NCI-H1436 (cell line): Measurements from ENCODE around the gene FRRS1L.

ENCODE experiments used
- DNase-seq: peaks from one replicate; lab custom pipeline; 2025; lab: John Stamatoyannopoulos, UW

FRRS1L gene

GRCh38 chr9:109176386-109176785, 9.3 kb upstream of the FRRS1L start:
- DNase-seq: no peak

DNA sequence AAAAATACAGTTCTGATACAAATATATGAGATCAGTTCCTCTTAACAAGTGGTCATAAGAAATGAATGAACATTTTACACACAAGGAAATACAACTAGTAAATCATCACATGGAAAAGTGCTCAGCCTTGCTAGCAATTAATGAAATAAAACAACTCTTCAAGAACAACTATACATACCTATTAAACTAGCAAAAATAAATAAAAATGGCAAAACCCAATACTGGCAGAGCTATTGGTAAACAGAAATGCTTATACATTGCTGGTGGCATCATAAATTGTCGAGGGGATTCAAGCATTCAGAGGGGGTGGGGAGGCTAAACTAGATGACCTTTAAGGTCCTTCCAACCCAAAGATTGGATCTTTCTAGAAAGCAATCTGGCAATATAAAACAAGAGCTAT, 5.9 kb upstream of the FRRS1L start:
- no peak for DNase-seq

DNA sequence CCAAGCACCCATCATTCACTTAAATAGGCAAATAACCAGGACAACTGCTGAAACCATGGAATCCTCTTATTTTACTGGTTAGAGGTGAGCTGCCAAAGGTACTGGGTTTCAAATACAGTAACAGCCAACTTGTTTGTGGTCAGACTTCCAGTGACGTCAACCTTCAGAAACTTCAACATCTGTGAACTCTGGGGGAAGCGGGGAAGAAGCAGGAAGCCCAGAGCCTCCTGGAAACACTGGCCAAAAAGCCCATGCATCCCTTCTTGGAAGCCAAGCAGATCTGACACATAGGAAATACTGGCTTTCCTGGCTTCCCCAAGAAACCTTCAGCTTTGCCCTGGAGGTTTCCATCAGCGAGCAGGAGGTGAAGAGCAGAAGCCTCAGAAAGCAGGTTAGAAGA, 4.9 kb upstream of the FRRS1L start:
- no peak for DNase-seq

GRCh38 chr9:109168170-109168569, 1.1 kb upstream of the FRRS1L start:
- no peak for DNase-seq

GRCh38 chr9:109167716-109168115, 667 bp upstream of the FRRS1L start:
- no peak for DNase-seq

GRCh38 chr9:109166171-109166770, 778 bp downstream of the FRRS1L start:
- DNase-seq: no peak

DNA sequence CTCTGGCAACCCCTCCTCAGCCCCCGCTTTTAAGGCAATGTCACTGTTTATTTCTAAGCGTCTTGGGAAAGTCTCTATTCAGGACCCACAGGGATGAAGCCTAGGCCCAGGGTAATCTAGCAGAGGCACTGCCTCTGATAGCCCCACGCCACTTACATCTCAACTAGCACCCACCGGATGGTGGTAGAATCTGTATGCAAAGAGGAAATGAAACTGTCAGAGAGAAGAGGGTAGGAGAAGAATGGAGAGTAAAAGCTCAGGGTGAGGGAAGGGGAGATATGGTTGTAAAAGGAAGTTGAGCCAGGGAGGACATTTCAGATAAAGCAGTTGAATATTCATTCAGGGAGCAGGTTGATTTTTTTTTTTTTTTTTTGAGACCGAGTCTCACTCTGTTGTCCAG, 3.0 kb downstream of the FRRS1L start:
- no peak for DNase-seq

DNA sequence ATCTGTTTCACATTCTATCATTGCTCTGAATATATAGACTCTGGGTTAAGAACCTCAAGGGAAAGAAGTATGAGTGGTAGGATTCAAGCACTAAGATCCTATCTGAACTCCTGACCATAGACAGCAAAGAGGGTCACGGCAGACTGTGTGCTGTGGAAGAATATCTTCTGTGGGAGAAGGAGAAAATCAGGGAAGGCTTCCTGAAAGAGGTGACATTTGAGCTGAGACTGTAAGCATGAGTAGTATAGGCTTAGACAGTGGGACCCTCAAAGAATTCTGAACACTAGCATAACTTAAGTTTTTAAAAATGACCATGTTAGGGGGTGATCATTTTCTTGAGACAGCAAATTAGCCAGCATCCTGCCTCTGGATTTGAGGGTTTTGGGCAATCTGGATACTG, 3.9 kb downstream of the FRRS1L start:
- no peak for DNase-seq

- no peak for DNase-seq
Observed at GRCh38 chr9:109162677-109163076, 4.4 kb downstream of the FRRS1L start.

GRCh38 chr9:109161471-109161870, 5.6 kb downstream of the FRRS1L start:
- no peak for DNase-seq

DNA sequence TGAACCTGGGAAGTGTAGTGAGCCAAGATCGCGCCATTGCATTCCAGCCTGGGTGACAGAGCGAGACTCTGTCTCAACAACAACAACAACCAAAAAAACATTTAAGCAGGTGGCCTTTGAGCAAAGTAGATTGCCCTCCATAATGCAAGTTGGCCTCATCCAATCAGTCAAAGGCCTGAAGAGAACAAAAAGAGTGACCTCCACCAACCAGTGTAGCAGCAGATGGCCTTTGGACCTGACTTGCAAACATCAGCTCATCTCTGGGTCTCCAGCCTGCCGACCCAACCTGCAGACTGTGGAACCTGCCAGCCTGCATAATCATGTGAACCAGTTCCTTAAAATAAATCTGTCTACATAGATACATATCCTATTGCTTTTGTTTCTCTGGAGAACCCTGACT, 7.5 kb downstream of the FRRS1L start:
- DNase-seq: no peak

- no peak for DNase-seq
Observed at GRCh38 chr9:109158651-109159050, 8.4 kb downstream of the FRRS1L start.

DNA sequence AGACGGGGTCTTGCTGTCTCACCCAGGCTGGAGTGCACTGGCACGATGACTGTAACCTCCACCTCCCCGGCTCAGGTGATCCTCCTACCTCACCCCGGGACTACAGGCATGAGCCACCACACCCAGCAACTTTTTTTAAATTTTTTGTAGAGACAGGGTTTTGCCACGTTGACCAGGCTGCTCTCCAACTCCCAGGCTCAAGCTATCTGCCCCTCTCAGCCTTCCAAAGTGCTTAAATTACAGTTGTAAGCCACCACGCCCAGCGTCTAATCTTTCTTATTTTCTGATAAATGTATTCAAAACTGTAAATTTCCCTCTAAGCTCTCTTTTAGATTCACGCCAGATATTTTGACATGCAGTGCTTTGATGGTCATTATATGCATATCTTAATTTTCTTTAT, 10.3 kb downstream of the FRRS1L start:
- no peak for DNase-seq

GRCh38 chr9:109150925-109151545, 16.0 kb downstream of the FRRS1L start:
- DNase-seq: no peak

DNA sequence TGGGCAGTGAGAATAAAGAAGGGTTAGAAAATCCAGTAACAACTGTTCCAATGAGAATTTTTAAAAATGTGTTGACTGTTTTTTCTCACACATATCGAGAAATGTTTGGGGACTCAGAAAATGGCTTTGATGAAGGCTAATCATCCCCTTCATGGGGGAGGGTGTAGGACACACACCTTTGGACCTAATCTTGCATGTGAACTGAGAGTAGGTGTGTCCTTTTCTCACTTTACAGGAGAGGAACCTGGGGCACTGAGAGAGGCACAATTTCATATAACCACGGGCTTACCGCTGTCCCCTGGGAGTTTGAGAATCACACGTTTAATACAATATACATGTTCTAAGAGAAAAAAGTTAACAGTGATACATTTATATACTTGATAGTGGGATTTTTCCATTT, 17.3 kb downstream of the FRRS1L start:
- no peak for DNase-seq

DNA sequence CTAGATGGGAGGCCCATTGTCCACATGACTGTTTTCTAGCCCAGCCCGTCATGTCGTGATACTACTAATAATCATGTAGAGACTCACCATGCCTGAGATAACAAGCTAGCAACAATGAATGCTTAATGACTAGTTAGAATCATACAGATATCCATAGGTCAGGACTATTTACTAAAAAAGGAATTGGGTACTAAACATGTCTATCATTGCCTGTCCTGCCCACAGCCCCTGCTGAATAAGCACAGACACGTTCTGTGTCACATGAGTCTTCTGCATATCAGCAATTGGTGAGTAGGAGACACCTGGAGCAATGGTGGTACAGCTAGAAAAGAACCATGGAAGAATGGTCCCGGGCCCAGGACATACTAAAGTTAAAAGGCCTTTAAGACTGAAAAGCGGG, 18.0 kb downstream of the FRRS1L start:
- no peak for DNase-seq

- no peak for DNase-seq
Observed at GRCh38 chr9:109145051-109145450, 22.0 kb downstream of the FRRS1L start.

DNA sequence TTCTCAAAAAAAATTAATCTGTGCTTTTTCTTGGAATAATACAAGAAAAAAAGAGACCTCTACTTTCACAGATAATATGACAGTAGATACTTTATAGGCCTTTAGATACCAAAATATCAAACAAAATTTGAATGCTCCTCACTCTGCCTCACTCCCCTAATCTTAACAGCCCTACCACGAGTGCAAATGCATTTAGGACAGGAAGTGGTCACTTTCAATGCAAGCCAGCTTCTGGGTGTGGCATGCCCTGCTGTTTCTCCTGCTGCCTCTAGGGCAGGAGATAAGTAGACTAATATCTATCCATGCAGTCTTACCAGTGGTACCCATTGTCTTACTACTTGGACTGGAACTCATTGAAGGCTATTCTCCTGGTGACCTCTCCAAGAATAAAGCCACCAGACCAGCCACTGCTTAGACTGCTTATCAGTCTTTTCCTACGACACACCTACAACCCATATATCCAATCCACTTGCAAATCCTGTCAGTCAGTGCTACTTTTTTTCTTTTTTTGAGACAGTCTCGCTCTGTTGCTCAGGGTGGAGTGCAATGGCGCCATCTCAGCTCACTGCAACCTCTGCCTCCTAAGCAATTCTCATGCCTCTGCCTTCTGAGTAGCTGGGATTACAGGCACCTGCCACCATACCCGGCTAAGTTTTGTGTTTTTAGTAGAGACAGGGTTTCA, 23.0 kb downstream of the FRRS1L start:
- DNase-seq: no peak

DNA sequence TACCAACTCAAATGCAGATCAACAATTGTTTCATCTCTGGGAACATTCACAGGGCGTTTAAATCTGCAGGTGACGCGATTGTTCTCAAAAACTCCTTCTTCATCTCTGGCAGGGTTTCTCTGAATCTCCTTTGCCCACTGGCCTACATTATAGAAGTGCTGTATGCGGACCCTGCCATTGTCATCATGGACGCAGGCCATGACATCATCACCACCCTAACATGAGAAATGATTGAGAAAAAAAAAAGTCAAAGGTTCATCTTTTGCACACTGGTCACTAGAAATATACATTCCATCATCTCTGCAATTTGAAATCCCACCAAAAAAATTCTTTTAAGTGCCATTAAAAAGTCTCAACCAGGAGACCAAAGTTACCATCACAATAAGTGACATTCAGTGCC, 25.7 kb downstream of the FRRS1L start:
- no peak for DNase-seq

DNA sequence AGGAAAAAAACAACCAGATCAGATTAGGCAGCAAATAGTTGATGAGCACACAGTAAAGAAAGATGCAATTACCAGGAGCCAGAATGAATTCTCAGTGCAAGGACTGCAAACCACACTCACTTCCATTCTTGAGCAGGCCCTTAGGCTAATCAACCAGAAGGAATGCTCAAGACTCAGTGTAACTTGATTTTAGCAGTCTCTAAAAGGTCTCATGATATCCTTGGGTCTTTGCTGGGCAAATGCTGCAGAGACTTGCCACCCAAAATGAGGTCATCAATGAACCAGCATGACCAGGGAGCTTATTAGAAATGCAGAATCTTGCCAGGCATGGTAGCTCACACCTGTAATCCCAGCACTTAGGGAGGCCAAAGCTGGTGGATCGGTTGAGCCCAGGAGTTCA, 27.2 kb downstream of the FRRS1L start:
- no peak for DNase-seq

GRCh38 chr9:109138421-109138820, 28.6 kb downstream of the FRRS1L start:
- DNase-seq: no peak

DNA sequence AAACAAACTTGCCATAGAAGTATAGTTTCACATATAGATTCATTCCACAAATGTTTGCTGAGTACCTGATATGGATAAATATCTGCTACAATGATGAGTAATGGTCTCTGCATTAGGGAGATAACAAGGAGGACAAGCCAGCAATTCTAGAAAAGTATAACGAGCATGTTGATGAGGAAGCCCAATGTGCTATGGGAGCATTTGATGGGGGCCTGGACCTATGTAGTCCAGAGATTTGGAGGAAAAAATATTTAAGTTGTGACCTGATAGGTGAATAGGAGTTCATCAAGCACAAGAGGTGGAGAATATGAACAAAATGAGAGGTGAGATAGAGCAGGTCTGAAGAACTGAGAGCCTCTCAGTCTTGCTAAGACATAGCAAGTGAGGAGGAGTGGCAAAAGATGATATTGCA, 32.9 kb downstream of the FRRS1L start:
- DNase-seq: no peak

GRCh38 chr9:109133533-109133932, 33.5 kb downstream of the FRRS1L start:
- DNase-seq: no peak

- no peak for DNase-seq
Observed at GRCh38 chr9:109132567-109133021, 34.5 kb downstream of the FRRS1L start.
